Measurements from ENCODE around the gene VTI1B.

Gene VTI1B

DNA sequence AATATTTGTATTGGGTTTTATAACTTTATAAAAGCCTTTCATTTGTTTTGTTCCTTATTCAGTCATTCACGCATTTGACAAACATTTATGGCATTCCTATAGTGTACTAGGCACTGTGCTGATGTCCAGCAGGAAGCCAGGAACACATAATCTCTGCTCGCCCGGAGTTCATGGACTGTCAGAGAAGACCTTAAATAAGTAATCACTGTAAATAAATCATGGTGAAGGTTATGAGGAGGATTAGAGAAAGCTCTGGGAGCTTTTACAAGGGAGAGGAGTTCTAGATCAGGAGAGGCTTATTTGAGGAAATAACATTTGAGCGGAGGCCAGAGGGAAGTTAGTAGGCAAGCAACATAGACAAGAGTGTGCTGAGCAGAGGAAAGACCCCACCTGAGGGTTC lies 22.6 kb upstream of the VTI1B start:
- DNase-seq (ENCODE audit: insufficient read length, low spot score) = no peak
- no peak for FAIRE-seq
- TF ChIP-seq, protein P1, sequence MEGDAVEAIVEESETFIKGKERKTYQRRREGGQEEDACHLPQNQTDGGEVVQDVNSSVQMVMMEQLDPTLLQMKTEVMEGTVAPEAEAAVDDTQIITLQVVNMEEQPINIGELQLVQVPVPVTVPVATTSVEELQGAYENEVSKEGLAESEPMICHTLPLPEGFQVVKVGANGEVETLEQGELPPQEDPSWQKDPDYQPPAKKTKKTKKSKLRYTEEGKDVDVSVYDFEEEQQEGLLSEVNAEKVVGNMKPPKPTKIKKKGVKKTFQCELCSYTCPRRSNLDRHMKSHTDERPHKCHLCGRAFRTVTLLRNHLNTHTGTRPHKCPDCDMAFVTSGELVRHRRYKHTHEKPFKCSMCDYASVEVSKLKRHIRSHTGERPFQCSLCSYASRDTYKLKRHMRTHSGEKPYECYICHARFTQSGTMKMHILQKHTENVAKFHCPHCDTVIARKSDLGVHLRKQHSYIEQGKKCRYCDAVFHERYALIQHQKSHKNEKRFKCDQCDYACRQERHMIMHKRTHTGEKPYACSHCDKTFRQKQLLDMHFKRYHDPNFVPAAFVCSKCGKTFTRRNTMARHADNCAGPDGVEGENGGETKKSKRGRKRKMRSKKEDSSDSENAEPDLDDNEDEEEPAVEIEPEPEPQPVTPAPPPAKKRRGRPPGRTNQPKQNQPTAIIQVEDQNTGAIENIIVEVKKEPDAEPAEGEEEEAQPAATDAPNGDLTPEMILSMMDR (IDR thresholded peaks at IDR 0.05; ENCODE audit: insufficient read depth, missing control alignments) = no peak

DNA sequence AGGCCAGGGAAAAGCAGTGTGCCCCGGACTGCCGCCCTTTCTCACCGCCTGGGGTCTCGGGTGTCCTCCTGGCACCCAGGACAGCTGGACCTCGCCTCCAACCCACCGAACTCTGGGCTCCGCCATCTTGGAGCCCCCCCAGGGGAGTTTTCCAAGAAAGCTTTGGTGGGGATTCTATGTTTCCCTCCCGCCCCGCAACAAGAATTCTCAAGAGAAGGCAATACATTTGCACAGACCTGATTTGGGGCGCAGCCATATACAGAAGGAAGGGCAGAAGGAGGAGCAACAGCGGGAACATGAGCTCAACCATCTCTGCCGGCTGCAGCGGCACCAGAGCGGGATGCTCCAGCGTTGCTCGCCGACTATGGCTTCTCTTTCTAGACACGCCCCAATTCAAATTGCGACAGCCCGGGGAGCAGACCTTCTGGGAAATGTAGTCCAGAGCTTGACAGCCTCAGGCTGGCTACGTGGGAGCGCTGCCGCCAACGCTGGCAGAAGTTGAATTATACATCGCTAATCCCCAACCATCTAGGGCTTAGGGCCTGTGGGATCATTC lies 21.0 kb upstream of the VTI1B start, which contains the start of gene RDH11:
TSS of gene RDH11 (minus strand) at position 371 of the 556 bp plus-strand sequence. CDS start at position 310, 61 bp downstream.
- FAIRE-seq = no peak
- TF ChIP-seq, protein P1 (IDR thresholded peaks at IDR 0.05; ENCODE audit: insufficient read depth, missing control alignments) = no peak
- peak; percentile 61 for DNase-seq (ENCODE audit: insufficient read length, low spot score)

DNA sequence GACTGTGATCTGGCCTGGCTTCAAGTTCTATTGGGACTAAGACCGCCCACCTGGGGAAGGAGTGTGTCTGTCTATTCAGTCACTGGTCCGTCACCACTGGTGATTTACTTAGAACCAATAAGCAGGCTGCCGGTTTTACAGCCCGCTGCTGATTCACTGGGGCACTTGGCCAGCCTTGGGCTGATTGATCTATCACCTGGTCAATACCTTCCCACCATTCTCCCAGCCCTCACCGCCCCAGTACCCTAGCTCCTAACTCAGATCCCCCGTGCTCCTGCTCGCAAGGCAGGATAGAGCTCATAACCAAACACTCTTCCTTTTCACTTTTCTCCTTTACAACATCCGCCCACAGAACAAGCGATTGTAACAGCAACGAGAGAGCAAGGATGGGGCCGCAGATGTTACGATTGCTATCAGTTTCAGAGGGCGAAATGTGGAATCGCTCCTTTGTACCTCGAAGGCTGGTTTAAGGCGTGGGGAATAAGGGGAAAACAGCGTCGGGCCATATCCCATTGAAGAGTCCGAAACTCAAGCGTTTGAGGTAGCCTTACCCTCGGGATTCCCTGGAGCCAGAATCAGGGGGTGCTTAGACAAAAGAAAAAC lies 20.5 kb upstream of the VTI1B start:
- TF ChIP-seq, protein P1 (IDR thresholded peaks at IDR 0.05; ENCODE audit: insufficient read depth, missing control alignments) = no peak
- FAIRE-seq (no peak), DNase-seq (ENCODE audit: insufficient read length, low spot score) (peak; percentile 57)

DNA sequence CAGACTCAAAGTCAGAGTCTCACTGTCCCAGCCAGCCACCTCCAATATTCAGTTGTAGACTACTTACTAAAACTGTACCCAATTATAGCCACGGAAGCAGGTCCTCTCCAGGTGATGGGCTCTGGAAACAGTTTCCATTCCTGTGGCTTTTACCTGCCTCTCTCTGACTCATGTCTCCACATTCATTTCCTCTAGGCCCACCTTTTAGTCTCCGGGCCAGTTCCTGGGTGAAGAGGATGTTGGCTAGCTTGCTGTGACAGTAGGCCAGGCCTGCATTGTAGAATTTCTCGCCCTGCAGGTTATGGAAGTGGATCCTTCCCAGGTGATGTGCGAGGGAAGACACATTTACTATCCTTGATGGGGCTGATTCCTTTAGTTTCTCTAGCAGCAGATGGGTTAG lies 15.6 kb upstream of the VTI1B start:
- TF ChIP-seq, protein P1 (IDR thresholded peaks at IDR 0.05; ENCODE audit: insufficient read depth, missing control alignments) = no peak
- no peak for FAIRE-seq
- DNase-seq (ENCODE audit: insufficient read length, low spot score) = no peak

DNA sequence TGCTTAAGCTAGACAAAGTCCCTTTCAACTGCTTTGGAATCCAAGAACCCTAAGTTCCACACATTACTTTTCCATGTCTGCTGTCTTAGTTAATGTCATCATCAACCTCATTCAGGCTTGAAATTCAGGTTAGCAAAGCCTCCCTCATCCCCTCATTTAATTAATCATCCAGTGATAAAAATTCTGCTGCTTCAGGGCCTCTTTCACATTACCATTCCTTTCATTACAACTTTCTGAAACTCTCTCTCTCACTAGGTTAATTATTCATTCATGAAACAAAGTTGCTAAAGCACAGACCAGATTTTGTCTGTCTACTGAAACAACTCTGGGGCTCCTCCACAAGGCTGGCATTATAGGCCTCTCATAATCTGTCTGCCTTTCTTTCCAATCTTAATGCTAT lies 9.4 kb upstream of the VTI1B start:
- DNase-seq (ENCODE audit: insufficient read length, low spot score) (no peak), FAIRE-seq (no peak)
- TF ChIP-seq, protein P1 (IDR thresholded peaks at IDR 0.05; ENCODE audit: insufficient read depth, missing control alignments) = no peak

DNA sequence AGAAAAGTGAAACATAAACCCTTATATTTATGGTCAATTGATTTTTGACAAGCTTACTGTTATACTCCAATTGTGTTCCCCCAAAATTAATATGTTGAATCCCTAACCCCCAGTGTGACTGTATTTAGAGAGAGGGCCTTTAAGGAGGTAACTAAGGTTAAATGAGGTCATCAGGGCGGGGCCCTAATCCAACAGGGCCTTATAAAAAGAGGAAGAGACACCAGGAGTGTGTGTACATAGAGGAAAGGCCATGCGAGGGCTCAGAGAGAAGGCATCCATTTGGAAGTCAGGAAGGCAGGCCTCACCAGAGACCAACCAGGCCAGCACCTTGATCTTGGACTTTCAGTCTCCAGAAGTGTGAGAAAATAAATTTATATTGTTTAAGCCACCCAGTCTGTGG lies 6.5 kb upstream of the VTI1B start:
- TF ChIP-seq, protein P1 (IDR thresholded peaks at IDR 0.05; ENCODE audit: insufficient read depth, missing control alignments) = no peak
- DNase-seq (ENCODE audit: insufficient read length, low spot score) (no peak), FAIRE-seq (no peak)

DNA sequence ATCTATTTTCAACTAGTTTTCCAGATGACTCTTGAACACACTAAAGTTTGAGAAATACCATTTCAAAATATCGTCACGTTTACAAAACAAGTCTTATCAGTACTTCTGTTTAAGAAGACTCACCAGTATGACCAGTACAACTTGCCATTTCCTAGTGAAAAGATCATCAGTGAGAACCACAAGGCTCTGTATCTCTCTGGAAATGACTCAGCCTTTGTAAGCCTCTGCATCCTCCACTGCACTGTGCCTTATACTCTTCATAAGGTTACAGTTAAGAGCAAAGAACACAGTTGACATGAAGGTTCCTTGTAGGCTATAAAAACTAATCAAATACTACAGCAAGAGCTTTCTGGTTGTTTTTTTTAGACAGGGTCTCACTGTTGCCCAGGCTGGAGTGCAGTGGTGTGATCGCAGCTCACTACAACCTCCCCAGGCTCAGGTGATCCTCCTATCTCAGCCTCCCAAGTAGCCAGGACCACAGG lies 5.7 kb upstream of the VTI1B start:
- DNase-seq (ENCODE audit: insufficient read length, low spot score) (no peak), FAIRE-seq (no peak)
- TF ChIP-seq, protein P1 (IDR thresholded peaks at IDR 0.05; ENCODE audit: insufficient read depth, missing control alignments) = no peak
